Brain microvascular endothelial cell (primary cell): ENCODE measurements around the gene RAB8B.

ENCODE experiments used
- DNase-seq: peaks from one replicate; pipeline ENCODE4 v3.0.0-alpha.2; 2020
- H3K27ac ChIP-seq: fragments of 250-450 bp; sonication (Bioruptor Pico); 2 replicates; pipeline ENCODE4 v1.5.1; 2020; ENCODE audit warnings: mild to moderate bottlenecking, moderate library complexity
- H3K27me3 ChIP-seq: fragments of 250-450 bp; sonication (Bioruptor Pico); replicated peaks from 2 replicates; pipeline ENCODE4 v1.5.1; 2020; ENCODE audit warnings: mild to moderate bottlenecking
- H3K36me3 ChIP-seq: fragments of 250-450 bp; sonication (Bioruptor Pico); replicated peaks from 2 replicates; pipeline ENCODE4 v1.5.1; 2020; ENCODE audit warnings: mild to moderate bottlenecking
- H3K4me3 ChIP-seq: 2 replicates; pipeline ENCODE4 v1.5.1; 2011; ENCODE audit warnings: low read depth, mild to moderate bottlenecking, control low read depth, low read length, moderate library complexity
- CTCF ChIP-seq: IDR thresholded peaks from 2 replicates; pipeline ENCODE4 v1.5.1; 2011; ENCODE audit warnings: low read depth, mild to moderate bottlenecking, moderate library complexity, low read length, control low read depth, inconsistent platforms; ENCODE audit errors: missing control alignments
- in situ Hi-C: cut with HindIII; loops from 2 replicates; pipeline ENCODE4 v1.10.0; 2017; ENCODE audit warnings: low sequenced_read_pairs, low pct_ligation_motif_present

Gene RAB8B

GRCh38 chr15:63212050-63213004 is 22.9 kb downstream of the RAB8B start:
- H3K27me3 ChIP-seq, result no peaks in the 10 kb centered on the region
- peak; percentile 74 for DNase-seq
- H3K27ac ChIP-seq, result peak overlapping the region; percentile 72
- no peaks in the 10 kb centered on the region for H3K36me3 ChIP-seq
- H3K4me3 ChIP-seq, result no peak overlapping the region
- TF ChIP-seq CTCF, result no peak
- in situ Hi-C loops, result no loop called here

GRCh38 chr15:63218100-63218808 is 28.8 kb downstream of the RAB8B start:
- Histone ChIP-seq H3K4me3 (no peak overlapping the region), H3K27me3 (no peaks in the 10 kb centered on the region), H3K27ac (peak overlapping the region; percentile 75), H3K36me3 (no peaks in the 10 kb centered on the region)
- in situ Hi-C loops, result no loop called here
- no peak for TF ChIP-seq CTCF
- peak; percentile 65 for DNase-seq

- Histone ChIP-seq H3K27me3 (no peaks in the 10 kb centered on the region), H3K27ac (peak overlapping the region; percentile 75), H3K36me3 (peaks cover 2% of the 10 kb centered on the region), H3K4me3 (no peak overlapping the region)
- no peak for DNase-seq
- no peak for TF ChIP-seq CTCF
- in situ Hi-C loops, result no loop called here
These were observed 29.8 kb downstream of the RAB8B start for GRCh38 chr15:63219196-63219710.

GRCh38 chr15:63221346-63221745 is 31.9 kb downstream of the RAB8B start:
- TF ChIP-seq CTCF, result no peak
- in situ Hi-C loops, result no loop called here
- Histone ChIP-seq H3K27ac (no peak overlapping the region), H3K27me3 (no peaks in the 10 kb centered on the region), H3K4me3 (no peak overlapping the region), H3K36me3 (peaks cover 2% of the 10 kb centered on the region)
- no peak for DNase-seq

- no peak for TF ChIP-seq CTCF
- peaks cover 2% of the 10 kb centered on the region for H3K36me3 ChIP-seq
- no peak overlapping the region for H3K27ac ChIP-seq
- in situ Hi-C loops, result no loop called here
- DNase-seq, result no peak
- no peaks in the 10 kb centered on the region for H3K27me3 ChIP-seq
- H3K4me3 ChIP-seq, result no peak overlapping the region
These were observed 34.1 kb downstream of the RAB8B start for GRCh38 chr15:63223463-63223862.
